HTERT RPE-1 (cell line): ENCODE measurements around the gene FBXO3.
"Not testable (repeated sequence)": the region's sequence is repeated elsewhere in the genome, so short reads cannot be mapped to it uniquely, and the experiment has no call there.

Source experiments
- in situ Hi-C: fragments of 300-500 bp; cut with MboI; formaldehyde crosslinking; loops from 4 replicates; pipeline ENCODE4 v1.14.3; 2020; ENCODE audit warnings: low sequenced_read_pairs

The FBXO3 gene

GRCh38 chr11:33729072-33729664 is 45.2 kb downstream of the FBXO3 start:
- in situ Hi-C loops: not testable (repeated sequence)

- in situ Hi-C loops: not testable (repeated sequence)
Measured at GRCh38 chr11:33727539-33727938, 46.8 kb downstream of the FBXO3 start.

- in situ Hi-C loops: no loop called here
Measured at GRCh38 chr11:33725496-33725895, 48.8 kb downstream of the FBXO3 start.

- in situ Hi-C loops: no loop called here
Measured at GRCh38 chr11:33724644-33725035, 49.7 kb downstream of the FBXO3 start.

- in situ Hi-C loops: no loop called here
Measured at GRCh38 chr11:33723238-33723881, 51.0 kb downstream of the FBXO3 start.

GRCh38 chr11:33722590-33723234 is 51.6 kb downstream of the FBXO3 start:
- in situ Hi-C loops: no loop called here

GRCh38 chr11:33721984-33722383 is 52.3 kb downstream of the FBXO3 start:
- in situ Hi-C loops: no loop called here

- in situ Hi-C loops: no loop called here
Measured at GRCh38 chr11:33721426-33721825, 52.9 kb downstream of the FBXO3 start.

GRCh38 chr11:33719587-33719986 is 54.7 kb downstream of the FBXO3 start:
- in situ Hi-C loops: no loop called here

GRCh38 chr11:33718440-33718839 is 55.9 kb downstream of the FBXO3 start:
- in situ Hi-C loops: no loop called here

GRCh38 chr11:33716243-33716642 is 58.1 kb downstream of the FBXO3 start:
- in situ Hi-C loops: no loop called here

GRCh38 chr11:33713856-33714398 is 60.4 kb downstream of the FBXO3 start:
- in situ Hi-C loops: no loop called here

- in situ Hi-C loops: no loop called here
Measured at GRCh38 chr11:33713151-33713855, 61.0 kb downstream of the FBXO3 start.

- in situ Hi-C loops: no loop called here
Measured at GRCh38 chr11:33712436-33712835, 61.9 kb downstream of the FBXO3 start.

- in situ Hi-C loops: no loop called here
Measured at GRCh38 chr11:33709466-33709865, 64.9 kb downstream of the FBXO3 start.

GRCh38 chr11:33708985-33709384 is 65.3 kb downstream of the FBXO3 start:
- in situ Hi-C loops: no loop called here

GRCh38 chr11:33707831-33708230 is 66.5 kb downstream of the FBXO3 start:
- in situ Hi-C loops: not testable (repeated sequence)

- in situ Hi-C loops: no loop called here
Measured at GRCh38 chr11:33706966-33707365, 67.4 kb downstream of the FBXO3 start.

GRCh38 chr11:33706546-33706945 is 67.8 kb downstream of the FBXO3 start:
- in situ Hi-C loops: no loop called here

GRCh38 chr11:33704240-33705002 is 69.9 kb downstream of the FBXO3 start:
- in situ Hi-C loops: no loop called here

GRCh38 chr11:33703788-33704187 is 70.5 kb downstream of the FBXO3 start:
- in situ Hi-C loops: no loop called here
